Progenitor cell of endocrine pancreas (in vitro differentiated cells): ENCODE results near the gene RARRES1. TPM values are rescaled to one million over a fixed set of nuclear protein-coding genes. Genes with fewer than 3 reads are reported as not detected.
A peak's percentile ranks its signal among the peaks of the same experiment; 100 is the strongest.

Experiments
- DNase-seq: peaks from one replicate; pipeline ENCODE4 v3.0.0; 2021; ENCODE audit warnings: low spot score; ENCODE audit not compliant: unreplicated experiment
- H3K27ac Mint-ChIP-seq: 2 replicates; pipeline ENCODE4 v1.8.0; 2021; ENCODE audit warnings: mild to moderate bottlenecking, moderate library complexity, mixed read lengths
- H3K27me3 Mint-ChIP-seq: 2 replicates; pipeline ENCODE4 v1.8.0; 2021; ENCODE audit warnings: mixed read lengths
- H3K36me3 Mint-ChIP-seq: 2 replicates; pipeline ENCODE4 v1.8.0; 2022; ENCODE audit warnings: mixed read lengths; ENCODE audit not compliant: insufficient read depth
- H3K4me1 Mint-ChIP-seq: 2 replicates; pipeline ENCODE4 v1.8.0; 2021; ENCODE audit warnings: low read depth, mixed read lengths
- H3K4me3 Mint-ChIP-seq: 2 replicates; pipeline ENCODE4 v1.8.0; 2021; ENCODE audit warnings: low read depth, mild to moderate bottlenecking, moderate library complexity, mixed read lengths
- H3K9me3 Mint-ChIP-seq: 2 replicates; pipeline ENCODE4 v1.8.0; 2021; ENCODE audit warnings: low read depth, mixed read lengths
- total RNA-seq: library from RNA; stranded (reverse); gene quantifications from 2 replicates; pipeline ENCODE4 v1.2.1, GENCODE V29; 2021
- TF ChIP-seq, protein P1 (sequence below): fragments of 200-600 bp; sonication (generic); IDR thresholded peaks from one replicate; pipeline ENCODE4 v1.5.0; 2021; ENCODE audit warnings: antibody characterized with exemption, mild to moderate bottlenecking; ENCODE audit not compliant: unreplicated experiment

Gene RARRES1
- total RNA-seq, 1 donor from 2014 or later: 3.3 TPM

DNA sequence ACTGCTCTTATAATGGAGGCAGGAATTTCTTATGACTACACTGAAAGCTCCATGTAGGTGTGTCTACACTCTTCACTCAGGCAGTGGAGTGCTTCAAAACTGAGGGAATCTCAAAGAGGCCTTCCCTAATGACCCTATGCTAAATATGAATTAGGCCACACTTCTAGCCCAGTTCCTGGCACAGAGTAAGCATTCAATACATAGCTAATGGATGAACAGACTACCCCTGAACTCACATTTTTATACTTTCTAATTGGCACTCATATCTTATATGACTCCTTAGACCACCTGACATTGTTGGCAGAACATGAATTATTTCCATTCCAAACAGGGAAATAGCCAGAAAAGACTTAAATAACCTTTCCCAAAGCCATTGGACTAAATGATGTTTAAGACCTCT, 3.4 kb downstream of the RARRES1 start:
- Mint-ChIP-seq H3K36me3 (no peaks in the 10 kb centered on the region), H3K4me1 (peaks cover 3% of the 10 kb centered on the region), H3K27me3 (no peaks in the 10 kb centered on the region), H3K9me3 (no peaks in the 10 kb centered on the region), H3K4me3 (no peak overlapping the region), H3K27ac (no peak overlapping the region)
- no peak for DNase-seq
- TF ChIP-seq, protein P1, sequence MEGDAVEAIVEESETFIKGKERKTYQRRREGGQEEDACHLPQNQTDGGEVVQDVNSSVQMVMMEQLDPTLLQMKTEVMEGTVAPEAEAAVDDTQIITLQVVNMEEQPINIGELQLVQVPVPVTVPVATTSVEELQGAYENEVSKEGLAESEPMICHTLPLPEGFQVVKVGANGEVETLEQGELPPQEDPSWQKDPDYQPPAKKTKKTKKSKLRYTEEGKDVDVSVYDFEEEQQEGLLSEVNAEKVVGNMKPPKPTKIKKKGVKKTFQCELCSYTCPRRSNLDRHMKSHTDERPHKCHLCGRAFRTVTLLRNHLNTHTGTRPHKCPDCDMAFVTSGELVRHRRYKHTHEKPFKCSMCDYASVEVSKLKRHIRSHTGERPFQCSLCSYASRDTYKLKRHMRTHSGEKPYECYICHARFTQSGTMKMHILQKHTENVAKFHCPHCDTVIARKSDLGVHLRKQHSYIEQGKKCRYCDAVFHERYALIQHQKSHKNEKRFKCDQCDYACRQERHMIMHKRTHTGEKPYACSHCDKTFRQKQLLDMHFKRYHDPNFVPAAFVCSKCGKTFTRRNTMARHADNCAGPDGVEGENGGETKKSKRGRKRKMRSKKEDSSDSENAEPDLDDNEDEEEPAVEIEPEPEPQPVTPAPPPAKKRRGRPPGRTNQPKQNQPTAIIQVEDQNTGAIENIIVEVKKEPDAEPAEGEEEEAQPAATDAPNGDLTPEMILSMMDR: no peak

DNA sequence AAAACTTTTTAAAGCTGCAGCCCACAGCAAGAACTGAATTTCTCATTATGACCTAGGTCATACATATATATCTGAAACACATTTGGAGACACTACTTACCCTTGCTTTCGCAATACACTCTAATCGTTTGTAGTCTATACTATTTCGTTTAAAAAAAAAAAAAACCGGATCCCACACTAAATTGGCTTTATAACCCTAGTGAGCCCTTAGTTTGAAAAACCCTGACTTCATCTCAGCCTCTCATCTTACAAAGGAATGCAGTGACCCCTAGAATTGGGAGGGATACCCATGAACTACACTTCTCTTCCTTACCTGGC, 4.2 kb downstream of the RARRES1 start:
- H3K27ac Mint-ChIP-seq: no peak overlapping the region
- no peak overlapping the region for H3K4me3 Mint-ChIP-seq

DNA sequence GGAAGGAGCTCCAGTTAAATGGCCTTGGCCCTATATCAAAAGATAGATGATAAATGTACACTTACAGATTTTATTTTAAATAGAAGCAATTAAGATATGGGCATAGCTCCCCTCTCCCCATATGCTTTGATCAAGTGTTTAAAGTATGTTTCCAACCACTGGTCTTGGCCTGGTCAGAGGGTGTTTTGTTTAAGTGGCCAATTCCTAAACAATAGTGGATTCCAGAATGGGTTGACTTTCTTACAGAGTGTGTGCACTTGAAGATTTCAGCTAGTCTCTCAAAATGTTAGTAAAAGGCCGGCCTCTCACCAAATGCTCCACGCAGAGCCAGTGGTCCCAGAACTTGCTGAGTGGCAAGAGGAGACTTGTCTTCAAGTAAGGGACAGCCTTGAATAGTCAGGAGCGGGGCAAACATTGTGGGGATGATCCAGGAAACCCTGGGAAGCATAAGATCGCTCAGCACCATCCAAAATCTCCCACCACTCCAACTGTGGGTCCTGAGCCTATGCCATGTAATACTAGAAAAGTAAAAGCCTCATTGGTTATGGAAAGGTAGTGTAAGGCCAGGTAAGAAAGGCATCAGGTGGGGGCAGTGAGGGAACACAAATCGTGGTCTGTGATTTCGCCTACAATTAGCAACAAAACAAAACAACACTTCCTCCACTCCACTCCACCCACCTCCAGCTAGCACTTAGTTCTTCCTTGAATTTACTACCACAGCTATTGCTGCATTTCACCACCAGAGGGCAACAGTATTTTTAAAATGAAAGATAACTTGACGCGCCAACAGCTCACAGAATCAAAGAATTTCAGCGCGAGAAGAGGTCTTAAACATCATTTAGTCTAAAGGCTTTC, 4.8 kb downstream of the RARRES1 start:
- TF ChIP-seq, protein P1: peak; percentile 83
- Mint-ChIP-seq H3K9me3 (no peaks in the 10 kb centered on the region), H3K4me1 (peaks cover 4% of the 10 kb centered on the region), H3K36me3 (peaks cover 3% of the 10 kb centered on the region), H3K27me3 (no peaks in the 10 kb centered on the region), H3K27ac (no peak overlapping the region), H3K4me3 (no peak overlapping the region)
- peak; percentile 16 for DNase-seq

More for the DNA sequence above, 4.2 kb downstream of the RARRES1 start:
- Mint-ChIP-seq H3K4me1 (peaks cover 3% of the 10 kb centered on the region), H3K27me3 (no peaks in the 10 kb centered on the region), H3K9me3 (no peaks in the 10 kb centered on the region), H3K36me3 (peaks cover under 1% of the 10 kb centered on the region)
- TF ChIP-seq, protein P1: peak; percentile 4
- DNase-seq: no peak

DNA sequence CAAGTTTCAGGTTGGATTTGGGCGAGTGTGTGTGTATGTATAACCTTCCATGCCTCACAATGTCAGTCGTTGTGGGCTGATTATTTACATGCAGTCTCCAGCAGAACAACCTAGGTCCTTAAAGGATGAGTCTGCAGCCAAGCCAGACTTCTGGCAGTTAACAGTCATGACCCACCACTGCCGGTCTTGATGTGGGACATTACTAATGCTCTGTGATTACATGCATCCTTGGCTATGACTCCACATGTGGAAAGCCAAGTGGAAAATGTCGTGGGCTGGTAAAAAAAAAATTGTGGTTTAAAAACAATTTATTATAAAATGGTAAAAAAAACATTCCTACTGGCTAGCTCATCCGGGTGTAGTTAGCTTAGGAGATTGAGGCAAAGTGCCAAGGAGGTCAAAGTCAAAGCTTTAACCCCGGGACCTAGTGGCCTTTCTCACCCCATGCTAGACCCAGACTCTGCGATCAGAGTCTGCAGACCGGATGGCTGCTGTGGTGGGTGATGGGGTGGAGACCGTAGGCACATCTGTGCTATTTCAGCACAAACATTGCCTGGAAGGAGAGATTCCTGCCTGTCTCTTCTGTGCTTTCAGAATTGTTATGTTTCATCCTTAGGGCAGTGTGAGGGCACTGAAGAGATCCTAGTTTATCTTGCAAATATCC, 6.8 kb downstream of the RARRES1 start:
- Mint-ChIP-seq H3K4me1 (peaks cover 3% of the 10 kb centered on the region), H3K36me3 (peaks cover 4% of the 10 kb centered on the region), H3K27me3 (no peaks in the 10 kb centered on the region), H3K4me3 (no peak overlapping the region), H3K9me3 (no peaks in the 10 kb centered on the region), H3K27ac (no peak overlapping the region)
- DNase-seq: no peak
- TF ChIP-seq, protein P1: no peak

DNA sequence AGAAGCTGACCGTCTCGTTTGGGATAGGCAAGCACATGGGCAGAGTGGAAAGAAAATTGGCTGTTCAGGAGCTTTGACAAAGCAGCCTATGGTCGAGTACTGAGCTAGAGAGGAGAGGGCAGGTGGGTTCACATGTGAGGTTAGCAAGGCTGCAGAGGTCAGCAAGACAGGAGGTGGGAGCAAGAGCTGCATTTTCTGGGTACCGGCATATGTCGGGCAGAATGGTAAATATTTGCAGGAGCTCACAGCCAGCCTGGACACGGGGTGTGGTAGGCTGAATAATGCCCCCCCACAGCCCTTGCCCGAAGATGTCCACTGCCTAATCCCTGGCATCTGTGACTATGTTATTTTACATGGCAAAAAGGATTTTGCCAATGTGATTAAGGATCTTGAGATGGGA, 8.3 kb downstream of the RARRES1 start:
- Mint-ChIP-seq H3K4me3 (no peak overlapping the region), H3K27ac (no peak overlapping the region), H3K4me1 (peaks cover 3% of the 10 kb centered on the region), H3K27me3 (no peaks in the 10 kb centered on the region), H3K36me3 (peaks cover 4% of the 10 kb centered on the region), H3K9me3 (no peaks in the 10 kb centered on the region)
- DNase-seq: no peak
- TF ChIP-seq, protein P1: no peak
